Neural cell (in vitro differentiated cells): ENCODE measurements around the gene KCNJ1. TPM values are rescaled to one million over a fixed set of nuclear protein-coding genes. Genes with fewer than 3 reads are reported as not detected.

Experiments
- H2AFZ ChIP-seq: fragments of 200-600, 300-800 bp; sonication (generic), shearing (Covaris generic); 2 replicates; pipeline ENCODE4 v1.6.0; 2014; ENCODE audit warnings: low read depth, mild to moderate bottlenecking, antibody characterized with exemption, low read length, moderate library complexity
- H3F3A ChIP-seq: fragments of 200-600 bp; shearing (Covaris generic); 2 replicates; pipeline ENCODE4 v1.6.1; 2016; ENCODE audit warnings: mild to moderate bottlenecking, moderate library complexity, mixed read lengths, antibody characterized with exemption, low read length; ENCODE audit not compliant: insufficient read depth, poor library complexity, severe bottlenecking
- H3K27ac ChIP-seq: fragments of 200-600, 300-800 bp; sonication (generic), shearing (Covaris generic); 2 replicates; pipeline ENCODE4 v1.5.1; 2014; ENCODE audit warnings: mild to moderate bottlenecking, low read length, moderate library complexity
- H3K27me3 ChIP-seq: fragments of 300-800, 200-600 bp; sonication (generic), shearing (Covaris generic); 2 replicates; pipeline ENCODE4 v1.6.0; 2014; ENCODE audit warnings: mild to moderate bottlenecking, low read depth, low read length, moderate library complexity; ENCODE audit not compliant: insufficient read depth
- H3K36me3 ChIP-seq: fragments of 300-800, 200-600 bp; sonication (generic), shearing (Covaris generic); 2 replicates; pipeline ENCODE4 v1.5.1; 2014; ENCODE audit warnings: mild to moderate bottlenecking, antibody characterized with exemption, low read length, moderate library complexity; ENCODE audit not compliant: insufficient read depth
- H3K4me2 ChIP-seq: fragments of 300-800, 200-600 bp; sonication (generic), shearing (Covaris generic); 2 replicates; pipeline ENCODE4 v1.6.0; 2014; ENCODE audit warnings: mild to moderate bottlenecking, low read length
- H3K4me3 ChIP-seq: fragments of 300-800, 200-600 bp; sonication (generic), shearing (Covaris generic); 2 replicates; pipeline ENCODE4 v1.5.1; 2014; ENCODE audit warnings: mild to moderate bottlenecking, low read length, moderate library complexity
- H3K79me2 ChIP-seq: fragments of 200-600 bp; shearing (Covaris generic); replicated peaks from 2 replicates; pipeline ENCODE4 v1.6.0; 2014; ENCODE audit warnings: mild to moderate bottlenecking, low read length, moderate library complexity; ENCODE audit not compliant: insufficient read depth
- H3K9ac ChIP-seq: fragments of 300-800, 200-600 bp; sonication (generic), shearing (Covaris generic); 2 replicates; pipeline ENCODE4 v1.6.1; 2016; ENCODE audit warnings: mild to moderate bottlenecking, low read length, mixed read lengths
- H3K9me2 ChIP-seq: fragments of 200-600 bp; shearing (Covaris generic); 2 replicates; pipeline ENCODE4 v1.6.1; 2016; ENCODE audit warnings: mild to moderate bottlenecking, low read length, mixed read lengths; ENCODE audit not compliant: insufficient read depth
- H3K9me3 ChIP-seq: fragments of 200-600, 300-800 bp; sonication (generic), shearing (Covaris generic); 2 replicates; pipeline ENCODE4 v1.6.1; 2016; ENCODE audit warnings: mild to moderate bottlenecking, mixed run types, low read length, moderate library complexity, mixed read lengths
- H4K20me1 ChIP-seq: fragments of 200-600 bp; shearing (Covaris generic); 2 replicates; pipeline ENCODE4 v1.6.1; 2016; ENCODE audit warnings: mild to moderate bottlenecking, mixed run types; ENCODE audit not compliant: insufficient read depth
- EP300 ChIP-seq: fragments of 450-650 bp; conservative IDR thresholded peaks from 2 replicates; pipeline ENCODE4 v1.6.1; 2014; ENCODE audit warnings: antibody characterized with exemption, mild to moderate bottlenecking, moderate library complexity; ENCODE audit not compliant: poor library complexity, severe bottlenecking
- EZH2 ChIP-seq: fragments of 200-600, 300-800 bp; shearing (Covaris generic), sonication (generic); IDR thresholded peaks from 2 replicates; pipeline ENCODE4 v1.6.1; 2014; ENCODE audit warnings: antibody characterized with exemption, low read length, borderline replicate concordance, mild to moderate bottlenecking; ENCODE audit not compliant: insufficient read depth, poor library complexity, severe bottlenecking
- MXI1 ChIP-seq: fragments of 450-650 bp; conservative IDR thresholded peaks from 2 replicates; pipeline ENCODE4 v1.6.1; 2014; ENCODE audit warnings: antibody characterized with exemption, mild to moderate bottlenecking; ENCODE audit not compliant: poor library complexity, severe bottlenecking
- POLR2AphosphoS5 ChIP-seq: IDR thresholded peaks from 2 replicates; pipeline ENCODE4 v1.6.1; 2012
- RAD21 ChIP-seq: fragments of 450-650 bp; conservative IDR thresholded peaks from 2 replicates; pipeline ENCODE4 v1.6.1; 2014; ENCODE audit warnings: antibody characterized with exemption, mild to moderate bottlenecking, moderate library complexity
- TAF1 ChIP-seq: IDR thresholded peaks from 2 replicates; pipeline ENCODE4 v1.6.1; 2012; ENCODE audit warnings: low read depth
- polyA plus RNA-seq: library from polyadenylated mRNA; depleted of rRNA; stranded (reverse); fragments of >200 nt; gene quantifications from 2 replicates; pipeline ENCODE4 v1.2.3, GENCODE V29; 2014
- TF ChIP-seq, protein P1 (sequence below): fragments of 450-650 bp; IDR thresholded peaks from 2 replicates; pipeline ENCODE4 v1.5.1; 2014; ENCODE audit warnings: antibody characterized with exemption, mild to moderate bottlenecking, moderate library complexity; ENCODE audit not compliant: poor library complexity, severe bottlenecking
- TF ChIP-seq, protein P2 (sequence below): IDR thresholded peaks from 2 replicates; pipeline ENCODE4 v1.6.1; 2012; ENCODE audit warnings: borderline replicate concordance

Gene KCNJ1
- polyA plus RNA-seq, 1 donor from 2014 or later: 0.22 TPM

DNA sequence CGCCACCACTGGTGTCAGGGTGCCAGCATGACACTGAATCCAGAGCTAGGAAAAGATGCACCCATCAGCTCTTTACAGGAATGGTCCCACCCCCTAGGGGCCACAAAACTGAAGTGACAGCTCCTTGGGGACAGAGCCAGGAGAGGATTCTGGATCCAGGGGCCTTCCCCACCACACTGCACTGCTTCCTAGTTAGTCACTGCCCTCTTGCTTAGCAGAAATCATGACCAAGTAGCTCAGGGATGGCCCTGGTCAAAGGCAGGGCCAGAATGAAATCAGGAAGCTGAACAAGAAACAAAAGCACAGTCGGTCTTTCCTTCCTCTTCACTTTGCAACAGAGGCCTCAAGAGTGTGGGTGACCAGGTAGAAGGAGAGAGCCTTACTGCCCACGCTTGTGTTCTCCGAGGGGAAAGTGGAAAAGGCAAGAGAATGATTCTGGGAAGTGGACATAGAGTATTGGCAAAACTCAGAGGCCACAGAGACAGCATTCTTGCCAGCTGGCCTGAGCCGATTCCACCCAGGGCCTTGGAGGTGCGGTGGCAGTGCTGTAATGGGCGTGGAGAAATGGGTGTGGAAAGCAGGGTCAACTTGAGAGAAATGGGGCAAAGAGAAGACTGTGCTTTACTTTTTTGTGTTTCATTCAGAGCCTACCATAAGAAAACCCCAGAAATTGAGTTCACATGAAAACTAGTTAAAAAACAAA lies 39.8 kb downstream of the KCNJ1 start:
- Histone ChIP-seq H3K4me2 (no peak overlapping the region), H3F3A (no peaks in the 10 kb centered on the region), H3K27ac (no peak overlapping the region), H3K9ac (no peak overlapping the region), H3K79me2 (no peaks in the 10 kb centered on the region), H3K9me2 (no peaks in the 10 kb centered on the region), H3K27me3 (no peaks in the 10 kb centered on the region), H3K4me3 (no peak overlapping the region), H3K9me3 (no peaks in the 10 kb centered on the region), H2AFZ (no peak overlapping the region), H4K20me1 (no peaks in the 10 kb centered on the region), H3K36me3 (no peaks in the 10 kb centered on the region)
- TF ChIP-seq MXI1 (no peak), EP300 (no peak), EZH2 (no peak), POLR2AphosphoS5 (no peak), TAF1 (no peak)
- TF ChIP-seq, protein P1, sequence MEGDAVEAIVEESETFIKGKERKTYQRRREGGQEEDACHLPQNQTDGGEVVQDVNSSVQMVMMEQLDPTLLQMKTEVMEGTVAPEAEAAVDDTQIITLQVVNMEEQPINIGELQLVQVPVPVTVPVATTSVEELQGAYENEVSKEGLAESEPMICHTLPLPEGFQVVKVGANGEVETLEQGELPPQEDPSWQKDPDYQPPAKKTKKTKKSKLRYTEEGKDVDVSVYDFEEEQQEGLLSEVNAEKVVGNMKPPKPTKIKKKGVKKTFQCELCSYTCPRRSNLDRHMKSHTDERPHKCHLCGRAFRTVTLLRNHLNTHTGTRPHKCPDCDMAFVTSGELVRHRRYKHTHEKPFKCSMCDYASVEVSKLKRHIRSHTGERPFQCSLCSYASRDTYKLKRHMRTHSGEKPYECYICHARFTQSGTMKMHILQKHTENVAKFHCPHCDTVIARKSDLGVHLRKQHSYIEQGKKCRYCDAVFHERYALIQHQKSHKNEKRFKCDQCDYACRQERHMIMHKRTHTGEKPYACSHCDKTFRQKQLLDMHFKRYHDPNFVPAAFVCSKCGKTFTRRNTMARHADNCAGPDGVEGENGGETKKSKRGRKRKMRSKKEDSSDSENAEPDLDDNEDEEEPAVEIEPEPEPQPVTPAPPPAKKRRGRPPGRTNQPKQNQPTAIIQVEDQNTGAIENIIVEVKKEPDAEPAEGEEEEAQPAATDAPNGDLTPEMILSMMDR: no peak
- TF ChIP-seq, protein P2, sequence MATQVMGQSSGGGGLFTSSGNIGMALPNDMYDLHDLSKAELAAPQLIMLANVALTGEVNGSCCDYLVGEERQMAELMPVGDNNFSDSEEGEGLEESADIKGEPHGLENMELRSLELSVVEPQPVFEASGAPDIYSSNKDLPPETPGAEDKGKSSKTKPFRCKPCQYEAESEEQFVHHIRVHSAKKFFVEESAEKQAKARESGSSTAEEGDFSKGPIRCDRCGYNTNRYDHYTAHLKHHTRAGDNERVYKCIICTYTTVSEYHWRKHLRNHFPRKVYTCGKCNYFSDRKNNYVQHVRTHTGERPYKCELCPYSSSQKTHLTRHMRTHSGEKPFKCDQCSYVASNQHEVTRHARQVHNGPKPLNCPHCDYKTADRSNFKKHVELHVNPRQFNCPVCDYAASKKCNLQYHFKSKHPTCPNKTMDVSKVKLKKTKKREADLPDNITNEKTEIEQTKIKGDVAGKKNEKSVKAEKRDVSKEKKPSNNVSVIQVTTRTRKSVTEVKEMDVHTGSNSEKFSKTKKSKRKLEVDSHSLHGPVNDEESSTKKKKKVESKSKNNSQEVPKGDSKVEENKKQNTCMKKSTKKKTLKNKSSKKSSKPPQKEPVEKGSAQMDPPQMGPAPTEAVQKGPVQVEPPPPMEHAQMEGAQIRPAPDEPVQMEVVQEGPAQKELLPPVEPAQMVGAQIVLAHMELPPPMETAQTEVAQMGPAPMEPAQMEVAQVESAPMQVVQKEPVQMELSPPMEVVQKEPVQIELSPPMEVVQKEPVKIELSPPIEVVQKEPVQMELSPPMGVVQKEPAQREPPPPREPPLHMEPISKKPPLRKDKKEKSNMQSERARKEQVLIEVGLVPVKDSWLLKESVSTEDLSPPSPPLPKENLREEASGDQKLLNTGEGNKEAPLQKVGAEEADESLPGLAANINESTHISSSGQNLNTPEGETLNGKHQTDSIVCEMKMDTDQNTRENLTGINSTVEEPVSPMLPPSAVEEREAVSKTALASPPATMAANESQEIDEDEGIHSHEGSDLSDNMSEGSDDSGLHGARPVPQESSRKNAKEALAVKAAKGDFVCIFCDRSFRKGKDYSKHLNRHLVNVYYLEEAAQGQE: no peak

DNA sequence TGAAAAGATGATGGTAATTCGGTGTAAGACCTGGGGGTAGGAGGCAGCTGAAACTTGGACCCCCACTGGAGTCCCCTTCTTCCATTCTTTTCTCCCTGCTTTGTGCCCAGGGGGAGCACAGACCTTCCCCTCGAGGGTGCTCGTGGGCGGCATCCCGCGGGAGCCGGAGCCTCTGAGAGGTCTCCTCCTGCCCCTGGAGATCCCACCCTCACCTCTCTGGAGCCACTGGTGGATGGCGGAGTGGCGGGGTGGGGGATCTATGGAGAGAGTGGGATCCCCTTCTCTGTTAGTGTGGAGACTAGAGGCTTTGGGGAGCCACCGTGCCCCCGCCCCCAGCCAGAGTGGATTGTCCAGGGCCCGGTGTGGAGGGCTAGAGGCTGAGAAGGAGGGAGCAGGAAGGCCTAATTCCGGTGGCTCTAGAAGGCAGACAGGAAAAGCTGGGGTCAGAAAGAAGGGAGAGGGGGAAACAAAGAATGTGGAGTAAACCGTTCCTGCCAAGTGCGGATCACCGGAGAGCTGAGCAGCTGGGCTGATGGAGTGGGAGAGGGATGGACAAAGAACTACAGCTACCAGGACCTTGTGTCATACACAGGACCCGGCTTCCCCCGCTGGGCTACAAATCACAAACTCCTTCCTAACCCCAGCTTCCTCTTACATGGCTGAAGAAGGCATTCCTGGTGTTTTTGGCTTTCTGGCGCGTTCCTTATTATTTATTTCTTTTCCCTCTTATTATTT lies 41.9 kb downstream of the KCNJ1 start:
- H3K4me3 ChIP-seq: no peak overlapping the region
- no peaks in the 10 kb centered on the region for H3K36me3 ChIP-seq
- H3K9me2 ChIP-seq: no peaks in the 10 kb centered on the region
- H2AFZ ChIP-seq: no peak overlapping the region
- H3K27ac ChIP-seq: no peak overlapping the region
- H3K79me2 ChIP-seq: no peaks in the 10 kb centered on the region
- H4K20me1 ChIP-seq: no peaks in the 10 kb centered on the region
- TF ChIP-seq RAD21 (no peak), MXI1 (no peak), EP300 (no peak)
- TF ChIP-seq, protein P2: no peak
- H3K9ac ChIP-seq: no peak overlapping the region
- no peaks in the 10 kb centered on the region for H3F3A ChIP-seq
- H3K9me3 ChIP-seq: no peaks in the 10 kb centered on the region
- H3K27me3 ChIP-seq: no peaks in the 10 kb centered on the region
- no peak overlapping the region for H3K4me2 ChIP-seq
